SK-N-DZ (cell line): Measurements from ENCODE around the gene SLX4.

Experiments used
- DNase-seq: peaks from one replicate; pipeline ENCODE4 v3.0.0-alpha.2; 2015; ENCODE audit warnings: low spot score

SLX4 gene

DNA sequence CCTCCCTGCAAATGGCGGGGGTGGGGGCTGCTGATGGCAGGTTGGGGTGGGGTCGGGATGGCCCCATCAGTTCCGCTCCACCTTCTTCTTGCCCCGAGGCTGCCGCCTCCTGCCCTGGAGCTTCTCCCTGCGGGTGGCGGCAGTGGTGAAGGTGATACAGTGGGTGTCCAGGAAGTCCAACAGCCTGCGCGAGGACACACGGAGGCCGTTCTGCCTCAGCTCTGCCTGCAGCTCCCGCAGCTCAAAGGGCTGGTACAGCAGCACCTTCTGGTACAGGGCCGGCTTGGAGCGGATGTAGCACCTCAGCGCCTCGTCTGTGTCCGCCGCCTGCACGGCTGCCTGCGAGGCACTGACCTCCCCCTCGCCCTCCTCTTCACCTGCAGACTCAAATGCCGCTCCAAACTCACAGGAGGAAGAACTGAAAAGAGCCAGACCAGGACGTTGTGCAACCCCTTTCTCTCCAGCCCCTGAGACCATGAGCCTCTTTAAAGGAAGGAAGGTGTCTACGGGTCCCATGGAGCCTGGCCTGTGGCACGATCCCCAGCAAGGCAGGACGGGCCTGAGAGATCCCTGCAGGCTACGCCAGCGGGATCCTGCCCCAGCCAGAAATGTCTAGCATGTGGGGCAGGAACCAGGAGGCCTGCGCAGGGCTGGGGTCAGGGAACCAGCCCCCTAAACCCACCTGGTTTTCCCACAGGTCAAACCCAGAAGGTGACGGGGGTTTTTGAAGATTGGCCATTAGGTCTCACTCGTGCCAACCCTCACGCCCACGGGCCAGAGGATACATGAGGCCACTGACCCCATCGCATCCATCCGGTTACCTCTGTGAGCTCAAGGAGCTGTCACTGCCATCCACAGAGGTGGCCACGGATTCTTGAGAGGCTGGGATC is 28.9 kb downstream of the SLX4 start:
- DNase-seq: no peak

DNA sequence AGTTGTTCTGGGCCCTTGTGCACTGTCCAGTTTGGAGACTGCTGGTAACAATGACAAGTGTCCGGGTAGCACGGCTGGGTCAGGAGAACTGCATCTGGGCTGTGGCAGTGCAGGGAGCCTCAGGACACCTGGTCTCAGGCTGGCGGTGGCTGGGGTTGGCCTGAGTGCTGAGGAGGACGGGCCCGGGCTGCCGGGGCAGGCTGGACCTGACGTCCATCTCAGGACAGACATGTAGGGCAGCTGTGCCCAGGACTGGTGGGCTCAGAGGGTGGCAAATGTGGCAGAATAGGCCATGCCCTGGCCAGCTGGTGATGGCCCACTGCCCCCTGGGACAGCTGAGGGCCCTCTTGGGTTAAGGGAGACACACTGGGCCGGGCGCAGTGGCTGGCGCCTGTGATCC is 30.0 kb downstream of the SLX4 start:
- DNase-seq: no peak

DNA sequence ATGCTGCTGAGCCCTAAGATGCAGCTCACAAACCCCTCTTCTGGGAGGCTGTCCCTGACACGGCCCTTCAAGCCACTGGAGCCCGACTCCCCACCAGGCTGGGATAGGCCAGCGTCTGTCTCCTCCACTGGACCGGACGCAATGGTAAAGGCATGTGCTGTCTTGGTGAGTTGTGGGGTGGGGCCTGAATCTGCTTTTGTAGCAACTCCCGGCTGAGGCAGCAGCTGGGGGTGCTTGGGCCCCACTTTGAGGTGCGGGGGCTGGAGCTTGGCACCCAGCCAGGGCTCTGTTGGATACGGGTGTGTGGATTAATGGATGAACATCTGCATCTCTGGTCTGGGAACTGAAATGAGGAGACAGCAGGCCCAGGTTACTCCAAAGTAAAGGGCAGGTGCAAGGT is 30.7 kb downstream of the SLX4 start:
- no peak for DNase-seq

GRCh38 chr16:3580251-3580651 is 31.2 kb downstream of the SLX4 start:
- DNase-seq: no peak

DNA sequence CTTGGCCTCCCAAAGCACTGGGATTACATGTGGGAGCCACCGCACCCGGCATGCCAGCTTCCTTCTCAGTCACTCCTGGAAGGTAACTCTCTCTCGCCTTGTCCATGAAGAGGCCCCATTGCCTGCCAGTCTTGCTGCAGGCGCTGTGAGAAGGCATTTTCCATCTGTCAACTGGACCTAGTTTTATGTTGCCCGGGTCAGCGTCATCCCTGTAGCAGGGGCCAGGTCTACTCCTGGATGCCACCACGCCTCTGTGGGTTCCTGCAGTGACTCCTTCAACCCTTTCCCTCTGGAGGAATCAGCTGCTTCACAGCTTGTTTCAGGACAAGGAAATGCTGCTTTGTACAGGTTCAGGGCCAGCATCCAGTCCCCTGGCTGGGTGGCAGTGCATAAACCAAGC is 31.6 kb downstream of the SLX4 start:
- no peak for DNase-seq

GRCh38 chr16:3578610-3579551 is 32.5 kb downstream of the SLX4 start:
- no peak for DNase-seq

GRCh38 chr16:3578121-3578520 is 33.3 kb downstream of the SLX4 start:
- no peak for DNase-seq

- no peak for DNase-seq
These were observed 34.1 kb downstream of the SLX4 start, which contains the start of gene NLRC3 for GRCh38 chr16:3577302-3577752. NLRC3 (minus strand) TSS chr16:3577403; CDS start chr16:3565036, 12,367 bp downstream.

- no peak for DNase-seq
These were observed 35.2 kb downstream of the SLX4 start for GRCh38 chr16:3576211-3576610.

- DNase-seq: no peak
These were observed 35.9 kb downstream of the SLX4 start for GRCh38 chr16:3575491-3575890.

DNA sequence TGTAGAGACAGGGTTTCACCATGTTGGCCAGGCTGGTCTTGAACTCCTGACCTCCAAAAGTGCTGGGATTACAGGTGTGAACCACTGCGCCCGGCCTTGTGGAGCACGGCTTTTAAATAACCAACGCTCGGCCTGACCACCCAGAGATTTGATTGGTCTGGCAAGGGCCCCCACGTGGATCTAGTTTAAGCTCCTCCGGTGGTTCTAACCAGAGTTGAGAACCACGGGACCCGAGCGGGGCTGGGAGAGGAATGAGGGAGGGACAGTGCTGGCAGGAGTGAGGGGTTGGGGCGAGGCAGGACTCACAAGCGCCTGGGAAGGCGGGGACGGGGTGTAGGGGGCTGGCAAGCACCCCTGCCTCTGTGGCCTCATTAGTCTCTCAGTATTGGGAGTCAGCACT is 37.2 kb downstream of the SLX4 start:
- no peak for DNase-seq

- DNase-seq: no peak
These were observed 38.1 kb downstream of the SLX4 start for GRCh38 chr16:3573146-3573815.

- DNase-seq: no peak
These were observed 40.9 kb downstream of the SLX4 start for GRCh38 chr16:3570420-3571062.

DNA sequence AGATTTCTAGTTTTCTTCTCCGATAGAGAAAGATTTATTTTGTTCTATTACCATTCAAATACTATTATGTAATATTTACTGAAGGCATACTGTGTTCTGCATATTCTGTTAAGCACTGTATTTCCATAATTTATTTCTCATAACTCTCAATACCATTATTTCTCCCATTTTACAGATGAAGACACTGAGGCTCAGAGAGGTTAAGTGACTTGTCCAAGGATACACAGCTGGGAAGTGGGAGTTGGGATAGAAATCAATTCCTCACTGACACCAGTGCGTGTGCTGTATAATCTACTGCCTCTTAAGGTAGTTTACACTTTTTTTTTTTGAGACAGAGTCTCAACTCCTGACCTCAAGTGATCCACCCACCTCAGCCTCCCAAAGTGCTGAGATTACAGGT is 41.6 kb downstream of the SLX4 start:
- DNase-seq: no peak

GRCh38 chr16:3566990-3567389 is 44.4 kb downstream of the SLX4 start:
- DNase-seq: no peak

DNA sequence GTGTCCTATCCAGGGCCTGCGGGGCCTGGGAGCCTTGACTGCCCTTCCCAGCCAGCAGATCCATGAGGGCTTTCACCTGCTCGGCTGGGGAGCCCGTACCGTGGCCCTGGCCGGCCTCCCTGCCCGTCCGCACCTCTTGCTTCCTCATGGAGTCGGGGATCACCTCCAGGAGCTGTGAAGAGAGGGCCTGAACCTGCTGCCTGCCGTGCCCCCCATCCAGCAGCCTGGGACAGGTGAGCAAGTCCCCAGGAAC is 46.6 kb downstream of the SLX4 start:
- no peak for DNase-seq

DNA sequence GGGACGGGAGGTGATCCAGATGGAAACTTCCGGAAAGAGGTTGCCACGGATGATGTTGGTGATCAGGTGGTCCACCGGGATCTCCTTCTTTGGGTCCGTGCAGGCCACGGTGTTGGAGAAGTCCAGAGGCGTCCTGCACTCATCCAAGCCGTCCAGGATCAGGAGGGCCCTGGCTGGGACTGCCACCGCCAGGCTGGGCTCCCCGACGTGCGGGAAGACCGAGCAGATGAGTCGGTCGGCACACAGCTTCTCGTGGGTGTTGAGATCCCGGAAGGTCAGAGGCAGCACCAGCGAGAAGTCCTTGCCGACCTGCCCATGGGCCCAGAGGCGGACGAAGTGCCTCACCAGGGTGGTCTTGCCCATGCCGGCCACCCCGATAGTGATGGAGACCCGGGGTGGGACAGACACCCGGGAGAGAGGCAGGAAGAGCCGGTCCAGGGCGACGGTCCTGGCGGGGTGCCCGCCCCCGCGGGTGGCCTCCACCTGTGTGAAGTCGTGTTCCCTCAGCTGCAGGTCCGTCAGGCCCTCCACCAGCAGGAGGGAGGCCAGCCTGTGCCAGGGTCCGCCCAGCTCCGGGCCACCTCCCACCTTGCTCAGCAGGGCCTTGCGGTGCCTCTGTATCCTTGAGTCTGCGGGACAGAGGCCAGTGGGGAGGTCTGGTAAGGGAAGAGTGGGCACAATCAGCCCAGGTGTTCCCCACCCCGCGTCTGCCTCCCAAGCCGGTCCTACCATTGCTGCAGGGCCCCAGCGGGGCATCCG is 47.1 kb downstream of the SLX4 start:
- no peak for DNase-seq

DNA sequence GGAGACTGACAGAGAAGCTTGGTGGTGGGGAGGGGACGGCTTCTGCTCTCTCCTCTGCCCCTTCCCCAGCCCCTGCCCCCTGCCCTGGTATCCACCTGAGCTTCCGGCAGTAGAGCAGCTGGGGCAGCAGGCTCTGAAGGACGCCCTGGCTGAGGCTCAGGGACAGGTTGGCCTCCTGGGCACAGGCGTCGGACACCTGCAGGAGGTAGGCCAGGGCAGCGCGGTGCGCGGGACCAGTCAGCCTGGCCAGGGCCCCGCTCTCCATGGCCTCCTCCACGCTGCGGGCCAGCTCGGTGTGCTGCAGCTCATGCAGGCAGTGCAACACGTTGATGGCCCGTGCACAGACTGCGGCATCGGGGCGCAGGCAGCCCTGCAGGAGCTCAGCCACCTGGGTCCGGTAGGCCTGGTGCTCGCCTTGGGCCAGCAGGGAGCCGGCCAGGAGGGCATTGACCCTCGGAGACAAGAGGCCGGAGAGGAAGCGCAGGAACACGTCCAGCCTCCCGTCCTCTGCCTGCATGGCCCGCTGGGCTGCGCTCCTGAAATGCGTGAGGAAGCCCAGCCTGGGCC is 48.4 kb downstream of the SLX4 start:
- no peak for DNase-seq

- DNase-seq: no peak
These were observed 49.8 kb downstream of the SLX4 start for GRCh38 chr16:3561626-3562025.

GRCh38 chr16:3554351-3554928 is 57.0 kb downstream of the SLX4 start:
- no peak for DNase-seq
